GM19238 (cell line): ENCODE measurements around the gene NOD2.
A peak's percentile ranks its signal among the peaks of the same experiment; 100 is the strongest.

ENCODE experiments used
- DNase-seq: peaks from one replicate; pipeline ENCODE4 v3.0.0; 2011; ENCODE audit warnings: low spot score; ENCODE audit not compliant: insufficient read length

NOD2 gene

GRCh38 chr16:50741225-50741780 is 47.9 kb downstream of the NOD2 start:
- DNase-seq, result no peak

- DNase-seq, result peak; percentile 94
Observed at GRCh38 chr16:50741781-50742575, 48.6 kb downstream of the NOD2 start, which contains the start of gene CYLD. TSS of gene CYLD (plus strand) at chr16:50742086. CDS start at chr16:50749699, 7,613 bp downstream.

GRCh38 chr16:50742576-50743200 is 49.3 kb downstream of the NOD2 start:
- peak; percentile 50 for DNase-seq

GRCh38 chr16:50743581-50744225 is 50.3 kb downstream of the NOD2 start:
- no peak for DNase-seq

- no peak for DNase-seq
Observed at GRCh38 chr16:50744881-50745280, 51.5 kb downstream of the NOD2 start.

- DNase-seq, result no peak
Observed at GRCh38 chr16:50745940-50746339, 52.5 kb downstream of the NOD2 start.

- DNase-seq, result no peak
Observed at GRCh38 chr16:50747207-50747956, 54.0 kb downstream of the NOD2 start.

- DNase-seq, result no peak
Observed at GRCh38 chr16:50751528-50751927, 58.1 kb downstream of the NOD2 start.

GRCh38 chr16:50752471-50753235 is 59.2 kb downstream of the NOD2 start:
- no peak for DNase-seq

GRCh38 chr16:50756473-50756872 is 63.1 kb downstream of the NOD2 start:
- DNase-seq, result no peak

- no peak for DNase-seq
Observed at GRCh38 chr16:50761267-50761666, 67.9 kb downstream of the NOD2 start.

GRCh38 chr16:50762241-50762640 is 68.8 kb downstream of the NOD2 start:
- no peak for DNase-seq

- DNase-seq, result no peak
Observed at GRCh38 chr16:50763211-50763610, 69.8 kb downstream of the NOD2 start.

- no peak for DNase-seq
Observed at GRCh38 chr16:50765260-50765659, 71.9 kb downstream of the NOD2 start.

- DNase-seq, result no peak
Observed at GRCh38 chr16:50765861-50766260, 72.5 kb downstream of the NOD2 start.

- DNase-seq, result no peak
Observed at GRCh38 chr16:50767197-50767596, 73.8 kb downstream of the NOD2 start.

GRCh38 chr16:50771366-50771765 is 78.0 kb downstream of the NOD2 start:
- no peak for DNase-seq

GRCh38 chr16:50774405-50774804 is 81.0 kb downstream of the NOD2 start:
- DNase-seq, result no peak

GRCh38 chr16:50774960-50775359 is 81.6 kb downstream of the NOD2 start:
- no peak for DNase-seq

- no peak for DNase-seq
Observed at GRCh38 chr16:50776037-50776436, 82.6 kb downstream of the NOD2 start.
